ENCODE measurements around the gene MAST4. TPM values are rescaled to one million over a fixed set of nuclear protein-coding genes. Genes with fewer than 3 reads are reported as not detected.

The MAST4 gene
- polyA plus RNA-seq, 1 experiment, result 11.6 TPM

DNA sequence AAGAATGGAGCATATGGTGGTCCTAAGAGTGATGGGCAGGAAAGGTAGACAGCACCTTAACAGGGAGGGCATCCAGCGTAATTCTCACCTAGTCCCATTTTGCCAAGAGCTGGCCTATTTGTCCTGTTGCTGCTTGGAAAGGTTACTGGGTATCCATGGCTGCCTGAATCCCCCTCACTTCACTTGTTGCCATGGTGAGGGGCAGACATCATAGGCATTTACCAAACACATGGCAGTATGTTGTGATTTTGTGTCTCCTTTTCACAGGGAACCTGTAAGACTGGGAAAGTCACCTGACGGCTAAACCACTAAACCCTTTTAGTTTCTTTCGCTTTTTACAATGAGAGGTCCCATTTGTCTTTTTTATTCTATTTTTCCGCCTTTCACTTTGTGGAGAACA lies 373.3 kb downstream of the MAST4 start:
- CTCF ChIA-PET, result interaction anchor here (1.1 kb wide), 1 partner anchor 180 kb away, joined by 4 read pairs; no protein-coding TSS in a partner anchor
- Histone ChIP-seq H3K27me3 (ENCODE audit: control insufficient read depth, insufficient read depth, low read length) (no peaks in the 10 kb centered on the region), H3K27ac (ENCODE audit: low read depth, low read length) (no peak overlapping the region), H3K4me3 (ENCODE audit: low read depth, low read length) (no peak overlapping the region), H3K9me3 (ENCODE audit: control insufficient read depth, insufficient read depth, low read length) (no peaks in the 10 kb centered on the region)
- TF ChIP-seq, protein P1, sequence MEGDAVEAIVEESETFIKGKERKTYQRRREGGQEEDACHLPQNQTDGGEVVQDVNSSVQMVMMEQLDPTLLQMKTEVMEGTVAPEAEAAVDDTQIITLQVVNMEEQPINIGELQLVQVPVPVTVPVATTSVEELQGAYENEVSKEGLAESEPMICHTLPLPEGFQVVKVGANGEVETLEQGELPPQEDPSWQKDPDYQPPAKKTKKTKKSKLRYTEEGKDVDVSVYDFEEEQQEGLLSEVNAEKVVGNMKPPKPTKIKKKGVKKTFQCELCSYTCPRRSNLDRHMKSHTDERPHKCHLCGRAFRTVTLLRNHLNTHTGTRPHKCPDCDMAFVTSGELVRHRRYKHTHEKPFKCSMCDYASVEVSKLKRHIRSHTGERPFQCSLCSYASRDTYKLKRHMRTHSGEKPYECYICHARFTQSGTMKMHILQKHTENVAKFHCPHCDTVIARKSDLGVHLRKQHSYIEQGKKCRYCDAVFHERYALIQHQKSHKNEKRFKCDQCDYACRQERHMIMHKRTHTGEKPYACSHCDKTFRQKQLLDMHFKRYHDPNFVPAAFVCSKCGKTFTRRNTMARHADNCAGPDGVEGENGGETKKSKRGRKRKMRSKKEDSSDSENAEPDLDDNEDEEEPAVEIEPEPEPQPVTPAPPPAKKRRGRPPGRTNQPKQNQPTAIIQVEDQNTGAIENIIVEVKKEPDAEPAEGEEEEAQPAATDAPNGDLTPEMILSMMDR (IDR thresholded peaks at IDR 0.05; ENCODE audit: low read depth, low read length), result no peak
- DNase-seq (ENCODE audit: low read depth, low spot score), result no peak
- POLR2A ChIA-PET, result no interaction called here

DNA sequence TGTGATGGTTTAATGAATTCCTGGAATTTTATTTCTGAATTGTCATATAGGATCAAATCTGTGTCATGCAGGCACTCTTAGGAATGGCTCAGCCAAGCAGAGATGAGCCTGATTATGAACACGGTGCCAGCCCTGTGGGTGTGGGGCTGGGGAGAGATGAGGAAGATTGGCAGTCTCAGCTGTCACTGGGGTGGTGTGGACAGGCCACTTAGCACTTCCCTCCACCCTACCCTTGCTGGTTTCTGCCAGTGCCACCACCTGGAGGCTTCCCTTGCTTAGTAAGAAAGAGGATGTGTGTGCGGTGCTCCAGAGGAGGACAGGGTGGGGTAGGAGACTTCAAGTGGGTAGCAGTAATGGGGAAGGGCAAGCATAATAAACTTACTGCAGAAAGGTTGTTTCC lies 373.8 kb downstream of the MAST4 start:
- no peak overlapping the region for H3K27ac ChIP-seq (ENCODE audit: low read depth, low read length)
- H3K9me3 ChIP-seq (ENCODE audit: control insufficient read depth, insufficient read depth, low read length), result no peaks in the 10 kb centered on the region
- TF ChIP-seq, protein P1 (IDR thresholded peaks at IDR 0.05; ENCODE audit: low read depth, low read length), result no peak
- H3K4me3 ChIP-seq (ENCODE audit: low read depth, low read length), result no peak overlapping the region
- ChIA-PET POLR2A (no interaction called here), CTCF (interaction anchor here (1.1 kb wide), 1 partner anchor 180 kb away, joined by 4 read pairs; no protein-coding TSS in a partner anchor)
- no peaks in the 10 kb centered on the region for H3K27me3 ChIP-seq (ENCODE audit: control insufficient read depth, insufficient read depth, low read length)
- no peak for DNase-seq (ENCODE audit: low read depth, low spot score)

DNA sequence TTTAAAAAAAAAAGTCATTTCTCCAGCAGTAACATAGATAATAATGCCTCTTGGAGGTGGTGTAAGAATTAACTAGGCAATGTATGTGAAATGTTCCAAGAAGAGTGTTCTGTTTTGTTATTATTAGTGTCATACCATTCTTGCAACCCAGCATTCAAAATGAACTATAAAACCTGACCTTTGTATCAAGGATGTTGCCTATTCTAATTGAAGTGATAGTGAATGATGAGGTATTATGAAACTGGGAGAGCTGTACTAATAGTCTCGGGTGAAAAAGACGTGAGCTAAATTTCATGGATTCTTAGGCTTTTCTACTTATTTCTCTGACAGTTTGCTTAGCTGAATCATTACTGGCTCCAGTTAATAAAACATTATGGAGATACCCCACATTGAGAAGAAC lies 375.8 kb downstream of the MAST4 start:
- CTCF ChIA-PET, result interaction anchor here (1.9 kb wide), 1 partner anchor 16 kb away, joined by 7 read pairs; no protein-coding TSS in a partner anchor
- no peak for DNase-seq (ENCODE audit: low read depth, low spot score)
- Histone ChIP-seq H3K27ac (ENCODE audit: low read depth, low read length) (no peak overlapping the region), H3K4me3 (ENCODE audit: low read depth, low read length) (no peak overlapping the region), H3K27me3 (ENCODE audit: control insufficient read depth, insufficient read depth, low read length) (no peaks in the 10 kb centered on the region), H3K9me3 (ENCODE audit: control insufficient read depth, insufficient read depth, low read length) (no peaks in the 10 kb centered on the region)
- TF ChIP-seq, protein P1 (IDR thresholded peaks at IDR 0.05; ENCODE audit: low read depth, low read length), result no peak
- POLR2A ChIA-PET, result no interaction called here

DNA sequence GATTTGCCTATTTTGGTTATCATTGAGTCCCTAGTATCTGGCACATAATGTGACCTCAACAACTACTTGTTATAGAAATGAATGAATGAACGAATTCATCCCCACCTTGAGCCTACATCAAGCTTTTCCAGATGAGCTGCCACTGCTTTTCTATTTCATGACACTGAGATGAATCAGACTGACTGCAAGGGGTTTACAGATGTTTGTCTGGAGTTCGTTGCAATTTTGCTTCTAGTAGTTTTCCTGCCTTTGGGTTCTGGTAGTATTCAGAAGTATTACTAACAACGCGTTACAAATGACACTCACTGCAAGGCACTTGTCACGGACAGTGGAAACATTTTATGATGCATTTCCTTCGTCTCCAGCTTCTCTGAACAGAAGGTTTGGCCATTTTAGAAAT lies 378.1 kb downstream of the MAST4 start:
- Histone ChIP-seq H3K4me3 (ENCODE audit: low read depth, low read length) (no peak overlapping the region), H3K27me3 (ENCODE audit: control insufficient read depth, insufficient read depth, low read length) (no peaks in the 10 kb centered on the region), H3K9me3 (ENCODE audit: control insufficient read depth, insufficient read depth, low read length) (no peaks in the 10 kb centered on the region), H3K27ac (ENCODE audit: low read depth, low read length) (no peak overlapping the region)
- ChIA-PET CTCF (interaction anchor here (1.0 to 1.2 kb wide), 2 partner anchors 13 to 175 kb away, joined by 3 read pairs; no protein-coding TSS in a partner anchor), POLR2A (no interaction called here)
- no peak for DNase-seq (ENCODE audit: low read depth, low spot score)
- TF ChIP-seq, protein P1 (IDR thresholded peaks at IDR 0.05; ENCODE audit: low read depth, low read length), result no peak

DNA sequence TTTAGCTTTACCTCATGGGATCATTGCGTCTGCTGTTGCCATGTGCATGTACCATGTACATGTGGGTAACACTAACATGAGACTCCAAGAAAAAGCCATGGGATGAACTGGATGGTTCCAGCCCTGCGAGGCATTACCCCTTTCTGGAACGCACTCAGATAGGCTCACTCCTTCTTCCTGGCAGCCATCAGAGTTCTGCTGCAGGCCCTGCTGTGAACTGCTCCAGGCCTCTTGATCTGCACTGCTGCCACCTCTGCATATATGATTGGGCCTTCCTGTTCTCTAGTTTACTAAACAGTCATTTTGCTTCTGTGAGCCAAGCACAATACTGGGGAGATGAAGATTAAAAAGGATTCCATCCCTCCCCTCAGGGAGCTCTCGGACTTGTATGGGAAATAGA lies 379.9 kb downstream of the MAST4 start:
- DNase-seq (ENCODE audit: low read depth, low spot score), result no peak
- ChIA-PET CTCF (interaction anchor here (1.0 to 4.3 kb wide), 3 partner anchors 12 to 174 kb away, joined by 3 to 36 read pairs (median 9); no protein-coding TSS in a partner anchor), POLR2A (no interaction called here)
- H3K27me3 ChIP-seq (ENCODE audit: control insufficient read depth, insufficient read depth, low read length), result no peaks in the 10 kb centered on the region
- TF ChIP-seq, protein P1 (IDR thresholded peaks at IDR 0.05; ENCODE audit: low read depth, low read length), result no peak
- H3K4me3 ChIP-seq (ENCODE audit: low read depth, low read length), result no peak overlapping the region
- H3K27ac ChIP-seq (ENCODE audit: low read depth, low read length), result no peak overlapping the region
- no peaks in the 10 kb centered on the region for H3K9me3 ChIP-seq (ENCODE audit: control insufficient read depth, insufficient read depth, low read length)
